ENCODE results near the gene PPP1R3C.

DNA sequence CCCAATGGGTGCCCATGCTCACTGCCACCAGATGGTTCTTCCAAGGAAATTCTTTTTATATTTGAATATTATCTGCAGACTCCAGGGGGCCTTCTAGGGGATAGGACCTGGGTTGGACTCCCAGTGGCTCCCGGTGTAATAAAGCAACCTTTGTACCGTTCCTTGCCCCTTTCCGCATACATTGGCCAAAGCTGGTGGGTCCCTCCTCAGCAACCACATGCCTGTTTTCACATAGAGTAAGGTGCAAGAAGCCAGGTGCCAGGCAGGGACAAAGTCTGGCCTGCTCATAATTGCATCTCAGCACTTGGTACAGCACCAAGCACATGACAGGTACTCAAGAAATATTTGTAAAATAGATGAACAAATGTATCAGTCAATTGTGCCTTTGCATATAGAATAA is 46.4 kb upstream of the PPP1R3C start:
- TF ChIP-seq CTCF (conservative IDR thresholded peaks at IDR 0.05; ENCODE audit: low read depth, low read length) (no peak), EZH2 (IDR thresholded peaks at IDR 0.05; ENCODE audit: borderline replicate concordance, low read depth, low read length, poor library complexity, severe bottlenecking) (no peak)

All from A673 (cell line).